H9 (cell line): ENCODE results near the gene ANKS3. TPM values are rescaled to one million over a fixed set of nuclear protein-coding genes. Genes with fewer than 3 reads are reported as not detected.

Experiments used
- DNase-seq: peaks from one replicate; pipeline ENCODE4 v3.0.0-alpha.2; 2017
- H2AFZ ChIP-seq: one replicate; pipeline ENCODE4 v1.6.1; 2013; ENCODE audit warnings: mild to moderate bottlenecking, low read length, control low read depth, moderate library complexity
- H2AK5ac ChIP-seq: 2 replicates; pipeline ENCODE4 v1.6.1; 2013; ENCODE audit warnings: low read length, control low read depth, mixed read lengths; ENCODE audit not compliant: insufficient read length
- H2BK120ac ChIP-seq: one replicate; pipeline ENCODE4 v1.6.1; 2013; ENCODE audit warnings: low read depth, mild to moderate bottlenecking, low read length, control low read depth, inconsistent platforms; ENCODE audit not compliant: poor library complexity, severe bottlenecking
- H2BK12ac ChIP-seq: 2 replicates; pipeline ENCODE4 v1.6.1; 2013; ENCODE audit warnings: low read length, control low read depth, mixed read lengths, low read depth; ENCODE audit not compliant: insufficient read length
- H2BK15ac ChIP-seq: 2 replicates; pipeline ENCODE4 v1.6.1; 2013; ENCODE audit warnings: low read depth, low read length, control low read depth
- H2BK20ac ChIP-seq: one replicate; pipeline ENCODE4 v1.6.1; 2013; ENCODE audit warnings: low read depth, mild to moderate bottlenecking, low read length, control low read depth, inconsistent platforms; ENCODE audit not compliant: poor library complexity, severe bottlenecking
- H2BK5ac ChIP-seq: 2 replicates; pipeline ENCODE4 v1.6.1; 2013; ENCODE audit warnings: low read length, control low read depth, mixed read lengths; ENCODE audit not compliant: insufficient read length
- H3K14ac ChIP-seq: 2 replicates; pipeline ENCODE4 v1.6.1; 2013; ENCODE audit warnings: low read length, control low read depth; ENCODE audit not compliant: insufficient read depth
- H3K18ac ChIP-seq: 2 replicates; pipeline ENCODE4 v1.6.1; 2013; ENCODE audit warnings: low read depth, mild to moderate bottlenecking, mixed read lengths, low read length, control low read depth; ENCODE audit not compliant: insufficient read length
- H3K23ac ChIP-seq: 2 replicates; pipeline ENCODE4 v1.6.1; 2013; ENCODE audit warnings: low read length, control low read depth, mixed read lengths, low read depth; ENCODE audit not compliant: insufficient read length
- H3K23me2 ChIP-seq: 2 replicates; pipeline ENCODE4 v1.6.1; 2013; ENCODE audit warnings: low read depth, mild to moderate bottlenecking, mixed read lengths, low read length, control low read depth; ENCODE audit not compliant: insufficient read length, poor library complexity, severe bottlenecking
- H3K27ac ChIP-seq: 2 replicates; pipeline ENCODE4 v1.5.1; 2013; ENCODE audit warnings: low read length, control low read depth, mixed read lengths, low read depth; ENCODE audit not compliant: insufficient read length
- H3K27me3 ChIP-seq: 2 replicates; pipeline ENCODE4 v1.6.1; 2013; ENCODE audit warnings: low read length, control low read depth, inconsistent platforms; ENCODE audit not compliant: insufficient read depth
- H3K4ac ChIP-seq: 2 replicates; pipeline ENCODE4 v1.6.1; 2013; ENCODE audit warnings: low read depth, mild to moderate bottlenecking, control low read depth, inconsistent platforms, low read length, moderate library complexity
- H3K4me1 ChIP-seq: 2 replicates; pipeline ENCODE4 v1.6.1; 2013; ENCODE audit warnings: low read length, control low read depth, inconsistent platforms; ENCODE audit not compliant: insufficient read depth
- H3K4me2 ChIP-seq: 2 replicates; pipeline ENCODE4 v1.6.1; 2013; ENCODE audit warnings: low read length, control low read depth, mixed read lengths; ENCODE audit not compliant: insufficient read length, insufficient read depth
- H3K56ac ChIP-seq: 2 replicates; pipeline ENCODE4 v1.6.1; 2013; ENCODE audit warnings: low read depth, mild to moderate bottlenecking, mixed read lengths, low read length, control low read depth; ENCODE audit not compliant: insufficient read length
- H3K79me1 ChIP-seq: 2 replicates; pipeline ENCODE4 v1.6.1; 2013; ENCODE audit warnings: low read depth, mild to moderate bottlenecking, moderate library complexity, low read length, control low read depth, inconsistent platforms; ENCODE audit not compliant: insufficient read depth, poor library complexity, severe bottlenecking
- H3K79me2 ChIP-seq: 2 replicates; pipeline ENCODE4 v1.6.1; 2013; ENCODE audit warnings: low read length, control low read depth, inconsistent platforms; ENCODE audit not compliant: insufficient read depth
- H3K9ac ChIP-seq: 2 replicates; pipeline ENCODE4 v1.6.1; 2013; ENCODE audit warnings: low read length, control low read depth, mixed read lengths; ENCODE audit not compliant: insufficient read length; ENCODE audit errors: extremely low read depth
- H3K9me3 ChIP-seq: one replicate; pipeline ENCODE4 v1.6.1; 2013; ENCODE audit warnings: low read depth, low read length, inconsistent platforms; ENCODE audit not compliant: control insufficient read depth
- H3T11ph ChIP-seq: one replicate; pipeline ENCODE4 v1.6.1; 2013; ENCODE audit warnings: mild to moderate bottlenecking, low read length, control low read depth, inconsistent platforms
- H4K20me1 ChIP-seq: one replicate; pipeline ENCODE4 v1.6.1; 2013; ENCODE audit not compliant: control insufficient read depth, insufficient read length, insufficient read depth
- H4K5ac ChIP-seq: 2 replicates; pipeline ENCODE4 v1.6.1; 2013; ENCODE audit warnings: low read depth, mild to moderate bottlenecking, mixed read lengths, low read length, control low read depth; ENCODE audit not compliant: insufficient read length
- H4K8ac ChIP-seq: replicated peaks from 2 replicates; pipeline ENCODE4 v1.6.1; 2013; ENCODE audit warnings: low read length, control low read depth, mixed read lengths, low read depth; ENCODE audit not compliant: insufficient read length
- H4K91ac ChIP-seq: 2 replicates; pipeline ENCODE4 v1.6.1; 2013; ENCODE audit warnings: low read depth, mild to moderate bottlenecking, moderate library complexity, mixed read lengths, low read length, control low read depth; ENCODE audit not compliant: insufficient read length
- H3K27ac Mint-ChIP-seq, 3 experiments: 2 replicates in 2 of 3; 3 replicates in 1 of 3; pipeline ENCODE4 v1.8.0; 2020 to 2021; ENCODE audit warnings: mixed read lengths in 3 of 3, mild to moderate bottlenecking in 1 of 3, moderate library complexity in 1 of 3
- H3K27me3 Mint-ChIP-seq: 2 replicates; pipeline ENCODE4 v1.8.0; 2021; ENCODE audit warnings: low read depth, mild to moderate bottlenecking, moderate library complexity, mixed read lengths
- H3K36me3 Mint-ChIP-seq, 3 experiments: 2 replicates in 2 of 3; 3 replicates in 1 of 3; pipeline ENCODE4 v1.8.0; 2020 to 2021; ENCODE audit warnings: low read depth in 3 of 3, mixed read lengths in 3 of 3; ENCODE audit not compliant: insufficient read depth in 1 of 3
- H3K4me1 Mint-ChIP-seq, 2 experiments: 2 replicates each; pipeline ENCODE4 v1.8.0; 2020; ENCODE audit warnings: mixed read lengths in 2 of 2
- H3K4me3 Mint-ChIP-seq, 2 experiments: 2 replicates in 1 of 2; 3 replicates in 1 of 2; pipeline ENCODE4 v1.8.0; 2020 to 2021; ENCODE audit warnings: mild to moderate bottlenecking in 2 of 2, mixed read lengths in 2 of 2, moderate library complexity in 1 of 2
- H3K9me3 Mint-ChIP-seq, 2 experiments: 2 replicates in 1 of 2; 3 replicates in 1 of 2; pipeline ENCODE4 v1.8.0; 2020; ENCODE audit warnings: mild to moderate bottlenecking in 2 of 2, mixed read lengths in 2 of 2, moderate library complexity in 1 of 2
- WGBS: extraction: QIAGEN DNeasy Blood & Tissue Kit; methylation state at CpG from one replicate; pipeline ENCODE4 v1.1.7; 2013; ENCODE audit warnings: missing lambda C conversion rate, low lambda C conversion rate, mixed read lengths; ENCODE audit not compliant: insufficient read length; ENCODE audit errors: extremely low coverage; 5-methylcytosine and 5-hydroxymethylcytosine counted together
- total RNA-seq: library from RNA; stranded (reverse); gene quantifications from 2 replicates; pipeline ENCODE4 v1.2.1, GENCODE V29; 2021
- TF ChIP-seq, protein P1 (sequence below): fragments of 200-600 bp; sonication (generic); conservative IDR thresholded peaks from 3 replicates; pipeline ENCODE4 v1.8.0; 2021; ENCODE audit warnings: antibody characterized with exemption, mild to moderate bottlenecking

The ANKS3 gene
- total RNA-seq, 1 experiment from 2014 or later = 32.0 TPM

DNA sequence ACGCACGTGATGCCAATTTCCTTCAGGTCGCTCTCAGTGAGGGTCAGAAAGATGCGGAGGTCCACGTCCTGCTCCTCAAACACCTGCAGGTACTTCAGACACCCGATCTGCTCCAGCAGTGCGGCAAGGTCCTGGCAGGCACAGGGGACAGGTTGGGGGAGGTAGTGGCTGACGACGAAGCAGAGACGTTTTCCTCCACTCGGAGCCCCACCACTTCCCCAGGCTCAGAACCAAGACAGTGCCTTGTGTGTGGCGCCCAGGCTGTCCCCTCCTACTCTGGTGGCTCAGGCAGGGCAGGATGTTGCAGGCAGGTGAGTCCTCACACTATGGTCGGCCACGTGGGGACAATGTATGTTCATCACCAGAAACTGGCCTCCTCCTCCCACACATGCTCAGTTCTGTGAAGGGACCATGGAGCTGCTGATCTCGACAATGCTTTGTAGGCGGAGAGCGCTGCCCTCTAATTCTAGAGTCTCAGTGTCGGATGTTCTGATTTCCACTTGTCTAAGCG is 35.0 kb downstream of the ANKS3 start:
- Histone ChIP-seq H3K27me3 (no peaks in the 10 kb centered on the region), H3K79me2 (no peaks in the 10 kb centered on the region), H3K79me1 (no peaks in the 10 kb centered on the region), H3T11ph (no peak overlapping the region), H4K5ac (no peak overlapping the region), H3K9me3 (no peaks in the 10 kb centered on the region), H2AK5ac (no peak overlapping the region), H3K23me2 (no peaks in the 10 kb centered on the region), H2BK5ac (no peak overlapping the region), H2BK20ac (no peak overlapping the region), H2BK15ac (no peak overlapping the region), H4K20me1 (no peaks in the 10 kb centered on the region), H2BK12ac (no peak overlapping the region), H3K4ac (no peak overlapping the region), H3K56ac (no peak overlapping the region), H3K18ac (no peak overlapping the region), H3K9ac (no peak overlapping the region), H4K91ac (no peak overlapping the region), H3K23ac (no peak overlapping the region), H3K4me2 (no peak overlapping the region), H4K8ac (no peak overlapping the region), H2BK120ac (no peak overlapping the region), H2AFZ (no peak overlapping the region), H3K14ac (no peak overlapping the region), H3K27ac (no peak overlapping the region), H3K4me1 (no peaks in the 10 kb centered on the region)
- no peak overlapping the region for H3K4me3 Mint-ChIP-seq
- no peaks in the 10 kb centered on the region for H3K9me3 Mint-ChIP-seq
- TF ChIP-seq, protein P1, sequence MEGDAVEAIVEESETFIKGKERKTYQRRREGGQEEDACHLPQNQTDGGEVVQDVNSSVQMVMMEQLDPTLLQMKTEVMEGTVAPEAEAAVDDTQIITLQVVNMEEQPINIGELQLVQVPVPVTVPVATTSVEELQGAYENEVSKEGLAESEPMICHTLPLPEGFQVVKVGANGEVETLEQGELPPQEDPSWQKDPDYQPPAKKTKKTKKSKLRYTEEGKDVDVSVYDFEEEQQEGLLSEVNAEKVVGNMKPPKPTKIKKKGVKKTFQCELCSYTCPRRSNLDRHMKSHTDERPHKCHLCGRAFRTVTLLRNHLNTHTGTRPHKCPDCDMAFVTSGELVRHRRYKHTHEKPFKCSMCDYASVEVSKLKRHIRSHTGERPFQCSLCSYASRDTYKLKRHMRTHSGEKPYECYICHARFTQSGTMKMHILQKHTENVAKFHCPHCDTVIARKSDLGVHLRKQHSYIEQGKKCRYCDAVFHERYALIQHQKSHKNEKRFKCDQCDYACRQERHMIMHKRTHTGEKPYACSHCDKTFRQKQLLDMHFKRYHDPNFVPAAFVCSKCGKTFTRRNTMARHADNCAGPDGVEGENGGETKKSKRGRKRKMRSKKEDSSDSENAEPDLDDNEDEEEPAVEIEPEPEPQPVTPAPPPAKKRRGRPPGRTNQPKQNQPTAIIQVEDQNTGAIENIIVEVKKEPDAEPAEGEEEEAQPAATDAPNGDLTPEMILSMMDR = no peak
- no peaks in the 10 kb centered on the region; the same call in 1 of the 2 replicates for H3K27me3 Mint-ChIP-seq
- no peaks in the 10 kb centered on the region for H3K4me1 Mint-ChIP-seq
- H3K36me3 Mint-ChIP-seq = peaks cover 14 to 65% (median 48%) of the 10 kb centered on the region in 3 experiments; a peak in 6 of 7 replicates
- DNase-seq = no peak
- WGBS = no CpG with 5 or more reads among the region's 19 CpGs
- H3K27ac Mint-ChIP-seq = 0 out of 7 replicates have a peak overlapping the region, but pooled peaks of 1 of the 3 experiments have one; percentile 75
